ENCODE measurements around the gene CCNJL.

Gene CCNJL

DNA sequence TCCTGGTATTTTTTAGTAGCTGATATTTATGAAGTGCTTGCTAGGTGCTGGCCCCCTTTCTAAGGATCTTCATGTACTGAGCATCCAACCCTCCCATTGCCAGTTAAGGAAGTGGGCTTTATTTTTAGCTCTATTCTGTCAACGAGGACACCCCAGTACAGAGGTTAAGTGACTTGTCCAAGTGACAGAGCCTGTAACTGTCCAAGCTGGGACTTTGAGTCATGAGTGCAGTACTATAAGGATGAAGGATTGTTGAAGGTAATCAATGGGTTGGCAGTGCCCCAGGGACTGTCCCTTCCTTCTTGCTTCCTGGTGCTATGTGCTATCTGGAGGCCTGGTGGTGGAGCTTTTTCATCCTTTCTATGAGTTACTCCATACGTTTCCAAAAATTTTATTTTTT, 101.0 kb downstream of the CCNJL start:
- FAIRE-seq = no peak

DNA sequence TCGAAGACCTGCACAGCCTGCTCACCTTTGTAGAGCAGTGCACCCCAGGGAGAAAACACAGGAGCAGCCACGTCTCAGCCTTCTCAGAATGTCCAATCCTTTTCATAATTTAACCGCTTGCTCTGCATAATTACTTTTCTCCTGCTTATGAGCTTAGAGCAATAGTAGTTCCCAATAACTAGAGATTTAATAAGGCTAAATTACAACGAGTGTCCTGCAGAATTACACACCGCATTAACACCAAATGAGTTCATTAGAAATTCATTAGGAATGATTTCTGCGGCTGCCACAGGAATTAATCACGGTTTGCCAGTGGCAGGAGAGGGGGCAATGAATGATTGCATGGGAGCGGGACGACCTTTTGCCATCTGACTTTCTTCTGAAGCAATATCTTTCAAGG, 101.8 kb downstream of the CCNJL start:
- no peak for FAIRE-seq

DNA sequence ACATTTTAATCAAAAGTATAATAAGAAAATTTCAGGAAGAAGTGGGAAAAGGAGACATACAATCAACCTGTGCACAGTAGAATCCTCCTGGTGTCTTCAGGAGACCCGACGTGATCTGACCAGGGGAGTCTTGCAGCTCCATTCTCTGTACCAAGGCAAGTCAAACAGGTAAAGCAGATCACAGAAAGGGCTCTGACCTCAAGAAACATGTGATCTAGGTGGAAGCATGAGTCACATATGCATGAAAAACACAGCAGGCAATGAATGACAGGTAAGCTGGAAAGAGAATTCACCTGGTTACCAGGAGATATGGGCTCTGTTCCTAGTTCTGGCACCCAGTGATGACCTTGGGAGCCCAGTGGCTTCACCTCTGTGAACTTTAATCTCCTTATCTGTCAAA, 102.4 kb downstream of the CCNJL start:
- no peak for FAIRE-seq

DNA sequence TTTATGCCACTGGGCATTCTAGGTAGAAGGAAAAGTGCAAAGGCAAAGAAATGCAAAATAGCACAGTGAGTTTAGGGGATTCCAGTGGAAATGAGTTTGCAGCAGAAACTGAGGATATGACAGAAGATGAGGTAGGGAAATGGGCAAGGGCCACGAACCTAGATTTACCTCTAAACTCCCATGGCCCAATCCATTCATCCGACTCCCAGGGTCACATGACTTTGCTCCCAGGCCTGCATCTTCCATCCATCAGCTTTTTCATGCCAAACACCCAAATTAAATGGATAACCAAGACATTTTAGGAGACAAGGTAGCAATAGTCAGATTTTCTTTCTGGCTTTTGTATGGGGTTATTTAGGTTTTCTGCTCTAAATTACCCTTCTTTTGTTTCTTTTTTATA, 105.3 kb downstream of the CCNJL start:
- no peak for FAIRE-seq

All from TTC549 (cell line).